ENCODE measurements around the gene XRN2. TPM values are rescaled to one million over a fixed set of nuclear protein-coding genes. Genes with fewer than 3 reads are reported as not detected.
"Not testable (repeated sequence)": the region's sequence is repeated elsewhere in the genome, so short reads cannot be mapped to it uniquely, and the experiment has no call there.

XRN2 gene
- total RNA-seq, 1 experiment from 2014 or later: 122 TPM

DNA sequence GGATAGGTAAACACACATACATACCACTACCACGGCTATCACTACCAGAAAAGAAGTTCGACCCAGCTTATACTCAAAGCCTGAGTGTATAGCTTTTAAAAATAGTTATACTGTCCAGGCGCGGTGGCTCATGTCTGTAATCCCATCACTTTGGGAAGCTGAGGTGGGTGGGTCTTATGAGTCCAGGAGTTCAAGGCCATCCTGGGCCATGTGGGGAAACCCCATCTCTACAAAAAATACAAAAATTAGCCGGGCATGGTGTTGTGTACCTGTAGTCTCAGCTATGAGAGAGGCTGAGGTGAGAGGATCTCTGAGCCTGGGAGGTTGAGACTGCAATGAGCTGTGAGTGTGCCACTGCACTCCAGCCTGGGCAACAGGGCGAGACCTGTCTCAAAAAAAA is 61.3 kb downstream of the XRN2 start:
- intact Hi-C loops (cut with micrococcal nuclease; ENCODE audit: unreplicated experiment): no loop called here
- H3K4me3 ChIP-seq (ENCODE audit: low read depth, low read length, poor library complexity, severe bottlenecking): no peak overlapping the region
- H3K27ac ChIP-seq (ENCODE audit: low read depth, low read length, poor library complexity, severe bottlenecking): no peak overlapping the region
- CTCF ChIA-PET: no interaction called here
- POLR2A ChIA-PET (ENCODE audit: low non-redundant PET): no interaction called here
- H3K36me3 ChIP-seq (ENCODE audit: insufficient read depth, low read length, poor library complexity, severe bottlenecking): peaks cover 42% of the 10 kb centered on the region
- H3K9me3 ChIP-seq (ENCODE audit: low read depth, low read length, poor library complexity, severe bottlenecking): no peaks in the 10 kb centered on the region
- no TSS peak for BruUV-seq (replicated peaks)
- H3K27me3 ChIP-seq (replicated peaks; ENCODE audit: insufficient read depth, low read depth, low read length, poor library complexity): no peaks in the 10 kb centered on the region
- TF ChIP-seq, protein P1, sequence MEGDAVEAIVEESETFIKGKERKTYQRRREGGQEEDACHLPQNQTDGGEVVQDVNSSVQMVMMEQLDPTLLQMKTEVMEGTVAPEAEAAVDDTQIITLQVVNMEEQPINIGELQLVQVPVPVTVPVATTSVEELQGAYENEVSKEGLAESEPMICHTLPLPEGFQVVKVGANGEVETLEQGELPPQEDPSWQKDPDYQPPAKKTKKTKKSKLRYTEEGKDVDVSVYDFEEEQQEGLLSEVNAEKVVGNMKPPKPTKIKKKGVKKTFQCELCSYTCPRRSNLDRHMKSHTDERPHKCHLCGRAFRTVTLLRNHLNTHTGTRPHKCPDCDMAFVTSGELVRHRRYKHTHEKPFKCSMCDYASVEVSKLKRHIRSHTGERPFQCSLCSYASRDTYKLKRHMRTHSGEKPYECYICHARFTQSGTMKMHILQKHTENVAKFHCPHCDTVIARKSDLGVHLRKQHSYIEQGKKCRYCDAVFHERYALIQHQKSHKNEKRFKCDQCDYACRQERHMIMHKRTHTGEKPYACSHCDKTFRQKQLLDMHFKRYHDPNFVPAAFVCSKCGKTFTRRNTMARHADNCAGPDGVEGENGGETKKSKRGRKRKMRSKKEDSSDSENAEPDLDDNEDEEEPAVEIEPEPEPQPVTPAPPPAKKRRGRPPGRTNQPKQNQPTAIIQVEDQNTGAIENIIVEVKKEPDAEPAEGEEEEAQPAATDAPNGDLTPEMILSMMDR (conservative IDR thresholded peaks at IDR 0.05; ENCODE audit: low read depth, low read length): no peak
- TF ChIP-seq EZH2 (IDR thresholded peaks at IDR 0.05; ENCODE audit: borderline replicate concordance, low read depth, low read length, poor library complexity, severe bottlenecking): no peak
- DNase-seq (ENCODE audit: low spot score): no peak
- peaks cover 13% of the 10 kb centered on the region for H3K4me1 ChIP-seq (ENCODE audit: insufficient read depth, low read length, poor library complexity, severe bottlenecking)

DNA sequence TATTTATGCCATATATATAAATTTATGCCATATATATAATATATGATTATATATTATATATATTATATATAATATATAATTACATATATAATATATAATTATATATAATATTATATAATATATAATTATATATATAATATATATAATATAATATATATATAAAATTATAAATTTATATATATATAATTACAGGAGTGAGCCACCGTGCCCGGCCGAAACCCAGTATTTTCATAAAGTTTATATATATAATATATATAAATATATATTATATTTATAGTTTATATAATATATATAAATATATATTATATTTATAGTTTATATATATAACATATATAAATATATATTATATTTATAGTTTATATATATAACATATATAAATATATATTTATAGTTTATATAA is 62.6 kb downstream of the XRN2 start:
- TF ChIP-seq, protein P1 (conservative IDR thresholded peaks at IDR 0.05; ENCODE audit: low read depth, low read length): no peak
- TF ChIP-seq EZH2 (IDR thresholded peaks at IDR 0.05; ENCODE audit: borderline replicate concordance, low read depth, low read length, poor library complexity, severe bottlenecking): no peak
- H3K9me3 ChIP-seq (ENCODE audit: low read depth, low read length, poor library complexity, severe bottlenecking): no peaks in the 10 kb centered on the region
- H3K36me3 ChIP-seq (ENCODE audit: insufficient read depth, low read length, poor library complexity, severe bottlenecking): peaks cover 37% of the 10 kb centered on the region
- ChIA-PET CTCF (no interaction called here), POLR2A (ENCODE audit: low non-redundant PET) (no interaction called here)
- intact Hi-C loops (cut with micrococcal nuclease; ENCODE audit: unreplicated experiment): no loop called here
- no peaks in the 10 kb centered on the region for H3K27me3 ChIP-seq (replicated peaks; ENCODE audit: insufficient read depth, low read depth, low read length, poor library complexity)
- DNase-seq (ENCODE audit: low spot score): no peak
- H3K4me3 ChIP-seq (ENCODE audit: low read depth, low read length, poor library complexity, severe bottlenecking): no peak overlapping the region
- peaks cover 2% of the 10 kb centered on the region for H3K4me1 ChIP-seq (ENCODE audit: insufficient read depth, low read length, poor library complexity, severe bottlenecking)
- H3K27ac ChIP-seq (ENCODE audit: low read depth, low read length, poor library complexity, severe bottlenecking): no peak overlapping the region
- BruUV-seq (replicated peaks): no TSS peak

DNA sequence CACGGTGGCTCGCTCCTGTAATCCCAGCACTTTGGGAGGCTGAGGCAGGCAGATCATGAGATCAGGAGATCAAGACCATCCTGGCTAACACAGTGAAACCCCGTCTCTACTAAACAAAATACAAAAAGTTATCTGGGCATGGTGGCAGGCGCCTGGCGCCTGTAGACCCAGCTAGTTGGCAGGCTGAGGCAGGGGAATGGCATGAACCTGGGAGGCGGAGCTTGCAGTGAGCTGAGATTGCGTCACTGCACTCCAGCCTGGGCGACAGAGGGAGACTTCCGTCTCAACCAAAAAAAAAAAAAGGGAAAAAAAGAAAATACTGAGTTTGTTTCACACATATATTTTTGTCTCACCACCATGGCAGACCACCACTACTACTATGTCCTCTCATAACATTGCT is 63.1 kb downstream of the XRN2 start:
- BruUV-seq (replicated peaks); H3K9me3 ChIP-seq (ENCODE audit: low read depth, low read length, poor library complexity, severe bottlenecking); DNase-seq (ENCODE audit: low spot score); H3K4me1 ChIP-seq (ENCODE audit: insufficient read depth, low read length, poor library complexity, severe bottlenecking); intact Hi-C loops (cut with micrococcal nuclease; ENCODE audit: unreplicated experiment); H3K27me3 ChIP-seq (replicated peaks; ENCODE audit: insufficient read depth, low read depth, low read length, poor library complexity); CTCF ChIA-PET; H3K27ac ChIP-seq (ENCODE audit: low read depth, low read length, poor library complexity, severe bottlenecking); POLR2A ChIA-PET (ENCODE audit: low non-redundant PET); H3K4me3 ChIP-seq (ENCODE audit: low read depth, low read length, poor library complexity, severe bottlenecking): not testable (repeated sequence)
- peaks cover 37% of the 10 kb centered on the region for H3K36me3 ChIP-seq (ENCODE audit: insufficient read depth, low read length, poor library complexity, severe bottlenecking)

DNA sequence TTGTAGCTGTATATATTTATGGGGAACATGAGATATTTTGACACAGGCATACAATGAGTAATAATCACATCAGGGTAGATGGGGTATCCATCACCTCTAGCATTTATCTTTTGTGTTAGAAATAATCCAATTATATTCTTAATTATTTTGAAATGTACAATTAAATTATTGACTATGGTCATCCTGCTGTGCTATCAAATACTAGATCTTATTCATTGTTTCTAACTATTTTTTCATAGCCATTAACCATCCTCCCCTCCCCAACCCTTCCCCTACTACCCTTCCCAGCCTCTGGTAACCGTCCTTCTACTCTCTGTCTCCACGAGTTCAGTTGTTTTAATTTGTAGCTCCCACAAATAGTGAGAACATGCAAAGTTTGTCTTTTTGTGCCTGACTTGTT is 65.7 kb downstream of the XRN2 start:
- Histone ChIP-seq H3K36me3 (ENCODE audit: insufficient read depth, low read length, poor library complexity, severe bottlenecking) (peaks cover 37% of the 10 kb centered on the region), H3K9me3 (ENCODE audit: low read depth, low read length, poor library complexity, severe bottlenecking) (no peaks in the 10 kb centered on the region), H3K27me3 (replicated peaks; ENCODE audit: insufficient read depth, low read depth, low read length, poor library complexity) (no peaks in the 10 kb centered on the region), H3K27ac (ENCODE audit: low read depth, low read length, poor library complexity, severe bottlenecking) (no peak overlapping the region), H3K4me1 (ENCODE audit: insufficient read depth, low read length, poor library complexity, severe bottlenecking) (peaks cover 8% of the 10 kb centered on the region), H3K4me3 (ENCODE audit: low read depth, low read length, poor library complexity, severe bottlenecking) (no peak overlapping the region)
- POLR2A ChIA-PET (ENCODE audit: low non-redundant PET): no interaction called here
- CTCF ChIA-PET: no interaction called here
- intact Hi-C loops (cut with micrococcal nuclease; ENCODE audit: unreplicated experiment): no loop called here
- BruUV-seq (replicated peaks): no TSS peak
- TF ChIP-seq, protein P1 (conservative IDR thresholded peaks at IDR 0.05; ENCODE audit: low read depth, low read length): no peak
- no peak for TF ChIP-seq EZH2 (IDR thresholded peaks at IDR 0.05; ENCODE audit: borderline replicate concordance, low read depth, low read length, poor library complexity, severe bottlenecking)
- DNase-seq (ENCODE audit: low spot score): no peak

Measured in A673 (cell line).